ENCODE results near the gene ADAMTS14. TPM values are rescaled to one million over a fixed set of nuclear protein-coding genes. Genes with fewer than 3 reads are reported as not detected.

Gene ADAMTS14, protein sequence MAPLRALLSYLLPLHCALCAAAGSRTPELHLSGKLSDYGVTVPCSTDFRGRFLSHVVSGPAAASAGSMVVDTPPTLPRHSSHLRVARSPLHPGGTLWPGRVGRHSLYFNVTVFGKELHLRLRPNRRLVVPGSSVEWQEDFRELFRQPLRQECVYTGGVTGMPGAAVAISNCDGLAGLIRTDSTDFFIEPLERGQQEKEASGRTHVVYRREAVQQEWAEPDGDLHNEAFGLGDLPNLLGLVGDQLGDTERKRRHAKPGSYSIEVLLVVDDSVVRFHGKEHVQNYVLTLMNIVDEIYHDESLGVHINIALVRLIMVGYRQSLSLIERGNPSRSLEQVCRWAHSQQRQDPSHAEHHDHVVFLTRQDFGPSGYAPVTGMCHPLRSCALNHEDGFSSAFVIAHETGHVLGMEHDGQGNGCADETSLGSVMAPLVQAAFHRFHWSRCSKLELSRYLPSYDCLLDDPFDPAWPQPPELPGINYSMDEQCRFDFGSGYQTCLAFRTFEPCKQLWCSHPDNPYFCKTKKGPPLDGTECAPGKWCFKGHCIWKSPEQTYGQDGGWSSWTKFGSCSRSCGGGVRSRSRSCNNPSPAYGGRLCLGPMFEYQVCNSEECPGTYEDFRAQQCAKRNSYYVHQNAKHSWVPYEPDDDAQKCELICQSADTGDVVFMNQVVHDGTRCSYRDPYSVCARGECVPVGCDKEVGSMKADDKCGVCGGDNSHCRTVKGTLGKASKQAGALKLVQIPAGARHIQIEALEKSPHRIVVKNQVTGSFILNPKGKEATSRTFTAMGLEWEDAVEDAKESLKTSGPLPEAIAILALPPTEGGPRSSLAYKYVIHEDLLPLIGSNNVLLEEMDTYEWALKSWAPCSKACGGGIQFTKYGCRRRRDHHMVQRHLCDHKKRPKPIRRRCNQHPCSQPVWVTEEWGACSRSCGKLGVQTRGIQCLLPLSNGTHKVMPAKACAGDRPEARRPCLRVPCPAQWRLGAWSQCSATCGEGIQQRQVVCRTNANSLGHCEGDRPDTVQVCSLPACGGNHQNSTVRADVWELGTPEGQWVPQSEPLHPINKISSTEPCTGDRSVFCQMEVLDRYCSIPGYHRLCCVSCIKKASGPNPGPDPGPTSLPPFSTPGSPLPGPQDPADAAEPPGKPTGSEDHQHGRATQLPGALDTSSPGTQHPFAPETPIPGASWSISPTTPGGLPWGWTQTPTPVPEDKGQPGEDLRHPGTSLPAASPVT
- total RNA-seq, result 10 to 100 TPM in 1 of 4 donors, 1 to 10 TPM in 3; 4.2 to 12.1 (median 7.4) TPM

DNA sequence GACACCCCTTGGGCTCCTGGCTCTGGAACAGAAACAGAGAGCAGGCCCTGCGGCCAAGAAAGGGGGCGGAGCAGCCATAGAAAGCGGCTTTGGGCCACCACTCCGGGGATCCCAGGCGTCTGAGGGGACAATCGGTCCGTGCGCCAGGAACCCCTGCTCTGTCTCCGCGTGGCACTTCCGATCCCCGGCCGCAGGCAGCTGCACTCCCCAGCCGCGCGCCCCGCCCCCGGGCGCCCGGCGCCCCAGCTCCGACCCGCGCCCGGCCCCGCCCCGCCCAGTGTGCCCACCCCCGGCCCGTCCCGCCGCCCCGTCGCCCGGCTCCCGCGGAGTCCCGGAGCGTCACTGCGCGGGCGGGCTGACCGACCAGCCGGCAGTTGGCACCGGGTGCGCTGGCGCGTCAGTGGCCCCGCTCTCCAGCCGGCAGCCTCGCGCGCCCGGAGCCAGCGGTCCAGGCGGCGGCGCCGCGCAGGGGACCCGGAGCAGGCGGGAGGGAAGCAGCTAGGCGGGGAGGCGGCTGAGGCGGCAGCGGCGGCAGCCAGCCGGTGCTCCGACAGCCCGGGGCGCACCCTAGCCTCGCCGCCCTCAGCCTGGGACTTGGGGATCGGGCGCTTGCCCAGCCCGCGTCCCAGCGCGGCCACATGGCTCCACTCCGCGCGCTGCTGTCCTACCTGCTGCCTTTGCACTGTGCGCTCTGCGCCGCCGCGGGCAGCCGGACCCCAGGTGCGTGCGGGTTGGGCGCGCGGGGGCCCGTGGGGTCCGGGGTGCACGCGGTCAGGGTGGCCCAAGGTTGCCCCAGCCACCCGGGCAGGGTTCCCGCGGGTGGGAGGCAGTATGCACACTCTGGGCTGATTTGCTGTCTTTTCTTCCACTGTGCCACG lies at the start of gene ADAMTS14:
Gene ADAMTS14 (plus strand): TSS at position 342 of the 878 bp plus-strand sequence. CDS start 297 bp downstream, at position 639.
- H3K36me3 ChIP-seq, result no peaks in the 10 kb centered on the region
- TF ChIP-seq POLR2A (IDR thresholded peaks at IDR 0.05) (no peak), EP300 (IDR thresholded peaks at IDR 0.05) (no peak)
- no peaks in the 10 kb centered on the region for H3K9me3 ChIP-seq
- peak within 1 kb of the TSS; percentile 15 to 73 (median 52) for H3K27ac ChIP-seq
- H3K27me3 ChIP-seq, result peaks cover 0 to 20% of the 10 kb centered on the region in 2 donors
- DNase-seq (ENCODE audit: low spot score in 2 of 2), result no peak
- 1 to 4% methylated on average over 14 to 24 of the region's 100 CpGs for WGBS, 2 donors
- H3K4me1 ChIP-seq, result peaks cover 0 to 18% (median 4%) of the 10 kb centered on the region in 4 donors
- H3K4me3 ChIP-seq, result peak within 1 kb of the TSS in 3 of 4 donors; percentile 27 to 57 (median 35)

DNA sequence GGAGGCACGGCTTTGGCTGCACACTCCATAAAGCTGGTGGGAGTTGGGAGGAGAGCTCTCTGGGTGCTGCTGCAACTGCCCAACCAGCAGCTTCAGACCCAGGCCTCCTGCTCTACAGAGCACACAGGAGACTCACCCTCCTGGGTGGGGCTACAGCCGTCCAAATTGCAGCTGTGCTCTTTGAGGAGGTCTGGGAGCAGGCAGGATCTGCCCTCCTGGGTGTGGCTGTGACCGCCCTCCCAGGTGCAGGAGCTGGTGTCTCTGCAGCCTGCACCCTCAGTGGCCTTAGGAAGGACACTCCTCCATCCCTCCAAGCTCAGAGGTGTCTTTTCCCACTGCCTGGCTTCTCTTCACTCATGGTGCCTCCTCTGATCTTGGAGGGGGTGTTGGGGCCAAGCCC lies 49.8 kb upstream of the ADAMTS14 start:
- Histone ChIP-seq H3K9me3 (peaks cover 0 to 29% (median 7%) of the 10 kb centered on the region in 4 donors), H3K27ac (no peak overlapping the region), H3K4me1 (no peaks in the 10 kb centered on the region), H3K36me3 (no peaks in the 10 kb centered on the region), H3K4me3 (no peak overlapping the region), H3K27me3 (no peaks in the 10 kb centered on the region)
- no peak for DNase-seq (ENCODE audit: low spot score in 2 of 2)
- WGBS, 2 donors, result 79 to 90% methylated on average over 2 to 3 of the region's 3 CpGs
- TF ChIP-seq EP300 (IDR thresholded peaks at IDR 0.05) (no peak), POLR2A (IDR thresholded peaks at IDR 0.05) (no peak)
- TF ChIP-seq, protein P1, sequence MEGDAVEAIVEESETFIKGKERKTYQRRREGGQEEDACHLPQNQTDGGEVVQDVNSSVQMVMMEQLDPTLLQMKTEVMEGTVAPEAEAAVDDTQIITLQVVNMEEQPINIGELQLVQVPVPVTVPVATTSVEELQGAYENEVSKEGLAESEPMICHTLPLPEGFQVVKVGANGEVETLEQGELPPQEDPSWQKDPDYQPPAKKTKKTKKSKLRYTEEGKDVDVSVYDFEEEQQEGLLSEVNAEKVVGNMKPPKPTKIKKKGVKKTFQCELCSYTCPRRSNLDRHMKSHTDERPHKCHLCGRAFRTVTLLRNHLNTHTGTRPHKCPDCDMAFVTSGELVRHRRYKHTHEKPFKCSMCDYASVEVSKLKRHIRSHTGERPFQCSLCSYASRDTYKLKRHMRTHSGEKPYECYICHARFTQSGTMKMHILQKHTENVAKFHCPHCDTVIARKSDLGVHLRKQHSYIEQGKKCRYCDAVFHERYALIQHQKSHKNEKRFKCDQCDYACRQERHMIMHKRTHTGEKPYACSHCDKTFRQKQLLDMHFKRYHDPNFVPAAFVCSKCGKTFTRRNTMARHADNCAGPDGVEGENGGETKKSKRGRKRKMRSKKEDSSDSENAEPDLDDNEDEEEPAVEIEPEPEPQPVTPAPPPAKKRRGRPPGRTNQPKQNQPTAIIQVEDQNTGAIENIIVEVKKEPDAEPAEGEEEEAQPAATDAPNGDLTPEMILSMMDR (IDR thresholded peaks at IDR 0.05), result no peak

DNA sequence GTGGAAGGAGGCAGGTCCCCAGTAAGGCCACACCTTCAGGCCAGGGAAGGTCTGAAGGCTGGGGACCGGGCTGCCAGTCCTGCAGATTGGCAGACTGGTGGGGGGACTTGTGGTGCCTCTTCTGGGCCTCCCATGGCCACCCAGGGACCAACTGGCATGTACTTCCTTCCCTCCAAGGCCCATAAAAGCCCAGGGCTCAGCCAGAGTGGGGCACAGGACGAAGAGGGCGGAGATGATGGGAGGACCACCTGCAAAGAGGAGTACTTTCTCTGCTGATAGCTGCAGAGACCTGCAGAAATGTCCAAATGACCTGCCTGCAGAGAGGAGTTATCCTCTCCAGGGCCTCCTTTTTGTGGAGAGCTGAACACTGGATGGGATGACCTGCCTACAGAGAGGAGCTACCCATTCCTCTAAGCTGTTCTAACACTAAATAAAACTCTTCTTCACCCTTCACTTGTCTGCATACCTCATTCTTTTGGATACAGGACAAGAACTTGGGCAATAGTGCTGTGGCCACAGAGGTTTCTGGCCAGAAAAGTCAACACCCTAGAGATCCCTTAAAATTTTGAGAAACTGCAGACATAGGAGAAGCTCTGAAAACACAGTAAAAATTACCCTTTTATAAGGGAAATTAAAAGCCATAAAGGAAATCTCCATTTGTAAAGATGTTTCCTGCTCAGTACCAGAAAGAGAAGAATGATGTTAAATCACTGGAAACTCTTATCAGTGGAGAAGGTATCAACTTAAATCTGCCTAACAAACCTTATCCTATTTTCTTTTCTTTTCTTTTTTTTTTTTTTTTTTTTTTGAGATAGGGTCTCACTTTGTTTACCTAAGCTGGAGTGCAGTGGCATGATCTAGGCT lies 49.1 kb upstream of the ADAMTS14 start:
- Histone ChIP-seq H3K36me3 (no peaks in the 10 kb centered on the region), H3K4me3 (no peak overlapping the region), H3K4me1 (no peaks in the 10 kb centered on the region), H3K27me3 (no peaks in the 10 kb centered on the region), H3K9me3 (peaks cover 0 to 36% (median 7%) of the 10 kb centered on the region in 4 donors), H3K27ac (no peak overlapping the region)
- no peak for TF ChIP-seq POLR2A (IDR thresholded peaks at IDR 0.05)
- TF ChIP-seq, protein P1 (IDR thresholded peaks at IDR 0.05), result no peak
- no peak for TF ChIP-seq EP300 (IDR thresholded peaks at IDR 0.05)
- DNase-seq (ENCODE audit: low spot score in 2 of 2), result no peak
- 88 to 93% methylated on average over 1 to 3 of the region's 3 CpGs for WGBS, 2 donors

DNA sequence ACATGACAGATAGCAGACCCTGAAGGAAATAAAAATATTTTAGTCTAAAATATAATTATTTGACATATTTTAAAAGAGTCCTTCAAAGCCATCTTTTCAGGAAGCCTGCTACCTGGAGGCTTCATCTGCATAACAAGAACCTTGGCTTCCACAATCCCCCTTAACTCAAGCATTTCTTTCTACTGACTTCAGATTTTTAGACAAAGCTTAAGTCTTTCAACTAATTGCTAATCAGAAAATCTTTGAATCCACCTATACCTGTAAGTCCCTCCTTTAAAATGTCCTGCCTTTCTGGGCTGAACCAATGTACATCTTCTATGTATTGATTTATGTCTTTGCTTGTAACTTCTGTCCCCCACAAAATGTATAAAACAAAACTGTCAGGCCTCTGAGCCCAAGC lies 46.2 kb upstream of the ADAMTS14 start:
- TF ChIP-seq POLR2A (IDR thresholded peaks at IDR 0.05), result no peak
- TF ChIP-seq EP300 (IDR thresholded peaks at IDR 0.05), result no peak
- TF ChIP-seq, protein P1 (IDR thresholded peaks at IDR 0.05), result no peak
- H3K4me1 ChIP-seq, result no peaks in the 10 kb centered on the region
- H3K36me3 ChIP-seq, result no peaks in the 10 kb centered on the region
- no peaks in the 10 kb centered on the region for H3K27me3 ChIP-seq
- no peak overlapping the region for H3K4me3 ChIP-seq
- no peak for DNase-seq (ENCODE audit: low spot score in 2 of 2)
- peaks cover 0 to 30% (median 3%) of the 10 kb centered on the region in 4 donors for H3K9me3 ChIP-seq
- H3K27ac ChIP-seq, result no peak overlapping the region

Data from tibial nerve (tissue), 4 donors.